ENCODE results near the gene TBL1X.
"Not testable (repeated sequence)": the region's sequence is repeated elsewhere in the genome, so short reads cannot be mapped to it uniquely, and the experiment has no call there.

TBL1X gene

DNA sequence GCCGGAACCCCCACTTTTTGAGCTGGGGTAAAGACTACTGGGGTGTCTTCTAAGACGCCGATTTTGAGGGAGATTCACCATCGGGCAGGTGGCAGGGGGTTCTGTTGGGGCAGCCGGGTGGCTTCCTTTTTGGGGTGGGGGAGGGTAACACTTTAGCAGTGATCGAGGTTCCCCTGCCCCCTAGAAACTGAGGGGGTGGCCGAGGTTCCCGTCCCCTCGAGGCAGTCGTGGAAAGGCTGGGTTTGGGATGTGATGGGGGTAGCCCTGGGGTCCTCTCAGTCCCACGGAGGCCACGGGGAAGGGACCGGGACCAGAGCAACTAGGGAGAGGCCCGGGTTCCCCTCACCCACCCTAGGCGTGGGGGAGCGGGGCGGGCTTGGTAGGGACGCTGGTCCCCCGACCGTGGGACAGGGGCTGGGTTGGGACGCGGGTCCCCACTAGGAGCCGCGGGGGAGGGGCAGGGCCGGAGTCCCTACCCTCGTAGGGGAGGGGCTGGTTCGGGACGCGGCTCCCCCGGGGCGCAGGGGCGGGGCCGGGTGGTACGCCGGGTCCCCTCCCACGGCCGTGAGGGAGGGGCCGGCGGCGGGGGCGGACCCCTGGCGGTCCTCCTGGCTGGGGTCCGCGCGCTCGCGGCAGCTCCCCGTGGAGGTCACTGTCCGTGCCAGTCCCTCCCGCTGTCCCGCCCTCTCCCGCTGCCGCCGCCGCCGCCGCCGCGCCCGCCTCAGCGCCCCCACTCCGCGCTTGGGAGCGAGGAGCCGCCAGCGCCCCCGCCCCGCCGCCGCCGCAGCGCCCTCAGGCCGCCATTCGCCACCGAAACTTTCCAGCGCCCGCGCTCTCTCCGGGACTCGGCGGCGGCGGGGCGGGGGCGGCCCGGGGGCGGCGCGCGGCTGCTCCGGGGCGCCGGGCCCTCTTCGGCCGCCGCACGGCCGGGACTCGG lies at the start of gene TBL1X:
TSS of gene TBL1X (plus strand) at position 624 of the 937 bp plus-strand sequence. CDS start 188,529 bp downstream, outside the sequence.
- DNase-seq, result peak; percentile 14

DNA sequence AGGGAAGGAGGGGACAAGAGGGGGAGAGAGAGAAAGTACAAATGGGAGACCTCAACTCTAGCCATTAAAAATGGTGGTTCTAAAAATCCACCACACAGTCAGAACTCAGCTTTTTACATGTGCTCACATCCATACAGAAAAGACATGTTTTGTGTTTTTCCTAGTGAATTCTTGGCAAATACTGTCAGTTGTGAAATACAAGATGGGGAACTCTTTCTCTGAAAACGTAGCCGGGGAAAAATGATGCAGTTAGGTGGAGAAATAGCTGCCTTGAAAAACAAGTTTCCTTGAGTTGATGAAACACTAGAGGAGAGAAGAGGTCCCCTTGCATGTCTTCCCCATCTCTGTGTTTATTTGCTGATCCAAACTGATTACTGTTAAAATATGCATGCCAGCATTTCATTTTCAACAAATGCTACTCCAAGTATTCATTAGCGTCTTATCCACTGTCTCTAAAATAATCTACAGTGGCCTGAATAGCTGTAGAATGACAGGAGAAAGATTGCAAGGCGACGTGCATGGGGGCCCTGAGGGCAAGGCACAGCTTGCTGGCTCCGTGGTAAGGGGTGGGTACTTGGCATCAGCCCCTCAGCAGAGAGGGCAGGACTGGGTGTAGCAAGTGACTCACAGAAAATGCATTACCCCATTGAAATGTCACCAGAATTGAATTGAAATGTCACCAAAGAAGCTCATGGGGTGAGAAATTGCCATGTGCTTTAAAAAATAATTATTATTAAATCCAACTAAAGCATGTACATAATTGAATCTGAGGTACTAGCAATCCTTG lies 48.1 kb upstream of the TBL1X start:
- no peak for DNase-seq

DNA sequence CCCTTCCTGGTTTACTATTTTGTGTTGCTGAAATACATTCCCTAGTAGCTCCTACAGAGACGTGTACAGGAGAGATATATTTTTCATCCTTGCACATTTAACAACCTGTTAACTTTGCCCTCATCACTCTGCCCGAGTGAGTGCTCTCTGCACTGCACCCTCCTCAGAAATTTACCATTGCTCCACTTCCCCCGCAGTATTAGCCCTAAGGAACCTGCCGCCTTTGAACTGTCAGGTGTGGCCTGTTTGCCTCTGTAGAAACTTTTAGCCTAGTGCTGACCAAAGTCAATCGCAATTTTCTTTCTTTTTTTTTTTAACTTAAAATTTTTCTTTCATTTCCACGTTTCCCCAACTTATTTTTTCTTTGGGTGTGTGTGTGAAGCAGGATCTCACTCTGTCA lies 46.6 kb upstream of the TBL1X start:
- DNase-seq, result no peak

DNA sequence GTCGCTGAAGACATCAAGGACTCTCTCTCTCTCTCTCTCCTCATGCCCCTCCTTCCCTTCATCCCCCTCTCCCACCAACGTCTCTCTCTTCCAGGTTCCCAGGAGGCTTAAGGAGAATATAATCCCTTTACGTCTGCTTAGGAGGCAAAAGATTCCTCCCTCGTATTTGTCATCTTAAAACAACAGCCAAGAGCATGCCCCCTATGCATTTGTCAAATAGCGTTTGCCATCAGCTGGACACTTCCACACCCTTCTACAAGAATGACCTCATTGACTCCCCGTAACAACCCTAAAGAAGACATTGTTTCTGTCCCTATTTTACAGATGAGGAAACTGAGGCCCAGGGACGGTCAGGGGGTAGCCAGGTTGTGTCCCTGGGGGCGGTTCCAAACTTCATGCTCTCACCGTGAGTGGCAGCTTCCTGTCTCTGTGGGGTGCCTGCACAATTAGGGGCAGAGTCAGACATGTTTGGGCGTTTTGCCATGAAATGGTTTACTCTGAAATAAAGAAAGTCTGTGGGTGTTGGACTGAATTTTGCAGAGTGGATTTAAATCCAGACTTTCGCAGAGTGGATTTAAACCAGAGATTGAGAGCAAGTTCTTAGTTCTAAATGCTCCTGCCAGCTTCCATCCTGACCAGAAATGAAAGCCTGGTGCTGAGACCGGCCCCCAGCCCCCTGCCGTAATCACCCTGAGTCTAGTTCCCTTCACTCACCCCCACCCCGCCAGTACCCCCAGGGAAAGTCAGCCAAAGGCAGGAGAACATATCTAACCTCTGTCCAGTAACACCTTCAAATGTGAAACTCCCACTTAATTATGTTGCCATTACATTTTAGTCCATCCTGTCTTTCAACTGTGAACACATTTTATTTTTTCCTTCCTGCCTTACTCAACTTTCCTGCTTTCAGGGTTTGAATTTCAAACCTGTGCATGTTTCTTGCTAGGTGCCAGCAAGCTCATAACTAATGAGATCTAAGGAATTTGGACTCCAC lies 44.3 kb upstream of the TBL1X start:
- no peak for DNase-seq

DNA sequence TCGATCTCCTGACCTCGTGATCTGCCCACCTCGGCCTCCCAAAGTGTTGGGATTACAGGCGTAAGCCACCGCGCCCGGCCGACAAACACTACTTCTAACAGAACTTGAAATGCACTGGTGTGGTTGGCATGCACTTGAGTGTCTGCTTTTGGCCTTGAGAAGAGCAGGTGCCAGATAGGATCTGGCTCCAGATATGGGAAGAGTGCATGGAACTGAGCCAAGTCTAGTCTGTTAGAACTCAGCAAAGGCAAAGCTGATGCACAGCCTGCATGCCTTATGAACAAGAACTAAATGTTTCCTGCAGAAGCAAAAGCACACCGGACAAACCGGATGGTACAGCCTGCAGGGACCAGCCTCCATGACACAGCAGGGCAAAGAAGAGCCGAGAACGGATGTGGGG lies 35.1 kb upstream of the TBL1X start:
- peak; percentile 40 for DNase-seq

DNA sequence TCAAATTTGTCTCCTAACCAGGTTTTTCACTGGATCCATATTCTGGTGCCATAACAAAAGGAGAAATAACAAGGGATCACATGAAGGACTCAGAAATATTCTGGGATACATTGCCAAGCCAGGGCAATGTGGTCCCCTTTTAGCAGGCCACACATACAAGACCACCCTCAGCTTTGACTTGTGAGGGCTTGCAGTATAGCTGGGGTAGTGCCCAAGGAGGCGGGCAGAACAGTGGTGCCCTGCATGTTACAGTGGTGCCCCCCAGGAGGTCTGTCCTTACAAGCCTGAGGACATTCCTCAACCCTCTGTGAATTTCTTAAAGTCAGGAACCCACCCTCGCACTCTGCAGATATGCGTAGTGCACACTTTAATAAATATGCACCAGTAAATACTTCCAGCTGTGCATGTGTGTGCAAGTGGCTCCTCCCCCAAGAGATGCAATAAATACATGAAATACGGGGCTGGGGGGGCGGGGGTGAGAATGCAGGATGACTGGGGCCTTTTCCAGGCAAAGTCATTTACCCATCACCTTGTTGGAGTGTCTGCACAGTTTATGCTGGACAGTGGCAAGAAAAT lies 34.4 kb upstream of the TBL1X start:
- DNase-seq, result no peak

DNA sequence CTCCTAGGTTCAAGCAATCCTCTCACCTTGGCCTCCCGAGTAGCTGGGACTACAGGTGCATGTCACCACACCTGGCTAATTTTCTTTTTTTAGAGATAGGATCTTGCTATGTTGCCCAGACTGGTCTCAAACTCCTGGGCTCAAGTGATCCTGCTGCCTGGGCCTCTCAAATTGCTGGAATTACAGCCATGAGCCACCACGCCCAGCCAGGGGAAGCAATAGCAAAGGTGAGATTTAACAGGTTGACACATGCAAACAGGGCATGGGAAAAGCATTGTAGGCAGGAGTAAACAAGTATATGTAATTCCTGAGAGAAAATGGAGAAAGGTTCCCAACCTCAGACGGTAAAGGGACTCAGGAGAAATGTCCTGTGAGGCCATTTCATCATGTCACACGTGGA lies 33.6 kb upstream of the TBL1X start:
- no peak for DNase-seq

DNA sequence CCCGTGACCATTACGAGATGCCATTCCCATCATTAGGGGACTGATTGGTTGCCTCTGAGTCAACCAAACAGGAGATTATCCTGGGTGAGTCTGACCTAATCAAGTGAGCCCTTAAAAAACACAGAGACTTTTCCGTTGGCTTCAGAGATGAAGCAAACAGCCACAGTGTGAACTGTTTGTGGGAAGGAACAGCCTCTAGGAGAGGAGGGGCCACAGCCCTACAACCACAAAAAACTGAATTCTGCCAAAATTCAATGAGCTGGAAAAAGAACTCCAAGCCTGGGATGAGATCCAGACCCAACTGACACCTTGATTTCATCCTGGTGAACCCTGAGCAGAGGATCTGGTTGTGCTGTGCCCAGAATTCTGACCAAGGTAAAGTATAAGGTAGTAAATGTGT lies 31.3 kb upstream of the TBL1X start:
- no peak for DNase-seq

DNA sequence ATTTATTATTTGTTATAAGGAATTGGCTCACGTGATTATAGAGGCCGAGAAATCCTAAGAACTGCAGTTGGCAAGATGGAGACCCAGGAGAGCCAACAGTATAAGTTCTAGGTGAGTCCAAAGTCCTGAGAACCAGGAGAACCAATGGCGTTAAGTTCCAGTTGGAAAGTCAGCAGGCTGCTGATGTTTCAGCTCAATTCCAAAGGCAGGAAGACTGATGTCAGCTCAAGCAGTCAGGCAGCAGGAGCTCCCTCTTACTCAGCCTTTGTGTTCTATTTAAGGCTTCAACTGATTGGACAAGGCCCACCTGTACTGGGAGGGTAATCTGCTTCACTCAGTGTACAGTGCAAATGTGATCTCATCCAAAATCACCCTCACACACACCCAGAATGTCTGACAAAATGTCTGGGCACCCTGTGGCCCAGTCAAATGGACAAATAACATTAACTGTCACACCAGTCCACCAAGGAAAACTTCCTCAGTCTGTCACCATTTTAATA lies 30.8 kb upstream of the TBL1X start:
- DNase-seq, result no peak

DNA sequence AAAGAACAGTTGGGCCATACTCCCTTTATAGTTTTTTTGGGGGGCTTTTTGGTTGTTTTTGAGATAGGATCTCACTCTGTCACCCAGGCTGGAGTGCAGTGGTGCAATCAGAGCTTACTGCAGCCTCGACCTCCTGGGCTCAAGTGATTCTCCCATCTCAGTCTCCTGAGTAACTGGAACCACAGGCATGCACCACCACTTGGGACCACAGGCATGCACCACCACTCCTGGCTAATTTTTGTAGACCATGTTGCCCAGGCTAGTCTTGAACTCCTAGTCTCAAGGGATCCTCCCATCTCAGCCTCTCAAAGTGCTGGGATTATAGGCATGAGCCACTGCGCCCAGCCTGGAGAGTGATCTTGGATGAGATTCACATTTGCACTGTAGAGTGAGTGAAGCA lies 29.8 kb upstream of the TBL1X start:
- DNase-seq, result not testable (repeated sequence)

DNA sequence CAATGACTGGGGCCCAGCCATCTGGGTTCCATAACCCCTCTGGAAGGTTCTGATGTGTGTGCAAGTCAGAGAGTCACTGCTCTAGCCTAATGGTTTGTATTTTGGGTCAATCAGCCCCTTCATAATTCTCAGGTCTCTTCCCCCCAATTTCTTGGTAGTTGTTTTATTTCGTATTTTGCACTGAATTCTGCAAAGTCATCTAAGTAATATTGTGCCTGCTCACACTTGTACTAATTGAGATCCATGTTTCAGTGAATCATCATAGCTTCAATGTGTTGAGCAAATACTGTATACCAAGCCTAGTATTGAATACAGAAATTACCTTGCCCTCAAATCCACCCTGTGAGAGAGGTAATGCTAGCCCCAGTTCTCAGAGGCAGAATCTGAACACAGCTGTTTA lies 28.0 kb upstream of the TBL1X start:
- no peak for DNase-seq

DNA sequence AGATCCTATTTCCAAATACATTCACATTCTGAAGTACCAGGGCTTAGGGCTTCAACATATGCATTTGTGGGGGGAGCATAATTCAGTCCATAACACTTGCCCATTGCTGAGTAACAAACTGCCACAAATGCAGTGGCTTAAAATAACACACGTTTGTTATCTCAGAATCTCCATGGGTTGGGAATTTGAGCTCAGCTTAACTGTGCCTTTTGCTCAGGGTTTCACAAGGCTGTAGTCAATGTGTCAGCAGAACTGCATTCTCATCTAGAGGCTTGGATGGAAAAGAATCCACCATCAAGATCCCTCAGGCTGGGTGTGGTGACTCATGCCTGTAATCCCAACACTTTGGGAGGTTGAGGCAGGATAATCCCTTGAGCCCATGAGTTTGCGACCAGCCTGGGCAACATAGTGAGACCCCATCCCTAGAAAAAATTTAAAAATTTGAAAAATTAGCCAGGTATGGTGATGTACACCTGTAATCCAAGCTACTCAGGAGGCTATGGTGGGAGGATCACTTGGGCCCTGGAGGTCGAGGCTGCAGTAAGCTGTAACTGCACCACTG lies 25.8 kb upstream of the TBL1X start:
- DNase-seq, result no peak

DNA sequence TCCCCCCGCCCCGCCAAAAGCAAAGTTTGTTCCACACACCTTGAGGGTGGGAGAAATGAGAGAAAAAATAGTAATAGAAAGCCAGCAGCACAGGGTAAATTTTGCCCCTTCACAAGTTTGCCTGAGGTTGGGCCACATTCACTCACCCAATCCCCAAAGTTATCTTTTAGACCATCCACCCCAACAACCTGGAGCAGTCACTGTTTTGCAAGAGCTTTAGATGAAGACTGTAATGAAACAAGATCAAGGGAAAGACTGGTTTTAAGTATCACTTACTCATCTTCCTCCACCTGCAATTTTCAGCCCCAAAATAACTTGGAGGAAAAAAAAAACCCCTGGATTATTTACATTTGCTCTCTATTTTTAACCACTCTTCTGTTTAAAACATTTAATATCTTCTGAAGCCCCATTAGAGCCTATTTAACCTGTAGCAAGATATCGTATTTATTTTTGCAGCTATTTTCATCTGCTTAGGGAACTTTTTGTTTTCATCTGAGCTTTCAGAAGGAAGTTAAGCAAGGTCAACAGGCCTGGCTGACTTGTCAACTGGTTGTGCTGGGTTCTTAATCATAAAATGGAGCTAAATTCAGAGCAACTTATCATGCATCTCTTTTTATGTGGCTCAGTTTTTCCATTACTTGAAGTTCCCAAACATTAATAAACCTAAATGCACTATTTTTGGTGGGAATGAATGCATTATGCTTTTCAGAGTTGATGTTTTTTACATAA lies 24.6 kb upstream of the TBL1X start:
- no peak for DNase-seq

DNA sequence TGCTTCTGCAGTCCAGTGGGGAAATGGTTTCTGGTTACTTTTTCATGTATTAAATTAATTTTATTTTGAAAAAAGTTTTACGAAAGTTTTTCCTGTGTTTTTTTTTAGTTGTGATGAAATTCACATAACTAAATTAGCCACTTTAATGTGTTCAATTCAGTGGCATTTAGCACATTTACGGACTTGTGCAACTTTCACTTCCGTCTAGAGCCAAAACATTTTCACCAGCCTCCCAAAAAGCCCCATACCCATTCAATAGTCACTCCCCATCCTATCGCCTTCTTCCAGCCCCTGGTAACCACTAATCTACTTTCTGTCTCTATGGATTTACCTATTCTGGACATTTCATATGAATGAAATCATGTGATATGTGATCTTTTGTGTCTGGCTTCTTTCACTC lies 22.8 kb upstream of the TBL1X start:
- no peak for DNase-seq

DNA sequence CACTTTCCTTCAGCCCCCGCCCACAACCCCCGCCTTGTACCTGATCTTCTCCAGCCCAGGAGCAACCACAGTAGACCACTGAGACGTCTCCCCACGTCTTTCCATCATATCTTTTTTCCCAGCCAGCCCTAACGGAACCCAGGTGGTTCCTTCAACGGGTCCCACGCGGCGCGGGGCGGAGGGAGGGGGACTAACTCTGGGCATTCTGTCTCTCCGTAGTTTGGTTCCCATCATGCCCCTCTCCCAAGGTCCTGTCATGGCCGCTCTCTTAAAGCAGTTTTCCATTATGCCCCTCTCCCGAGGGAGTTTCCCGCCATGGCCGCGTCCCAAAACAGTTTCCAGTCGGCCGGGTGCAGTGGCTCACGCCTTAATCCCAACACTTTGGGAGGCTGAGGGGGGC lies 21.5 kb upstream of the TBL1X start:
- no peak for DNase-seq

DNA sequence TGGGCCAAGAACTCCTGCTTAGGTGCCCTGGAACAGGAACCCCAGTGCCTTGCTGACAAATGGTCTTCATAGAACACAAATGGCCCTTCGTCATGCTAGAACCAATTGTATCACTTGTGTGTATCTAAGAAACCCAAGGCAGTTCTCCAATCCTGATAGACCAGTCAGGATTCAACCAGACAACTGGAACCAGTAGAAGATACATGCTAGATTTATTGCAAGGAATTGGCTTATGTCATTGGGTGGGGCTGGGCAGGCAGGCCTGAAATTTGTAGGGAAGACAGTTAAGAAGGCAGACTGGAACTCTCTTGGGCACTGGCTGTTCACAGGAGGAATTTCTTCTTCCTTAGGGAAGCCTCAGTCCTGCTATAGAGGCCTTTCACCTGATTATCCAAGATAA lies 17.0 kb upstream of the TBL1X start:
- no peak for DNase-seq

DNA sequence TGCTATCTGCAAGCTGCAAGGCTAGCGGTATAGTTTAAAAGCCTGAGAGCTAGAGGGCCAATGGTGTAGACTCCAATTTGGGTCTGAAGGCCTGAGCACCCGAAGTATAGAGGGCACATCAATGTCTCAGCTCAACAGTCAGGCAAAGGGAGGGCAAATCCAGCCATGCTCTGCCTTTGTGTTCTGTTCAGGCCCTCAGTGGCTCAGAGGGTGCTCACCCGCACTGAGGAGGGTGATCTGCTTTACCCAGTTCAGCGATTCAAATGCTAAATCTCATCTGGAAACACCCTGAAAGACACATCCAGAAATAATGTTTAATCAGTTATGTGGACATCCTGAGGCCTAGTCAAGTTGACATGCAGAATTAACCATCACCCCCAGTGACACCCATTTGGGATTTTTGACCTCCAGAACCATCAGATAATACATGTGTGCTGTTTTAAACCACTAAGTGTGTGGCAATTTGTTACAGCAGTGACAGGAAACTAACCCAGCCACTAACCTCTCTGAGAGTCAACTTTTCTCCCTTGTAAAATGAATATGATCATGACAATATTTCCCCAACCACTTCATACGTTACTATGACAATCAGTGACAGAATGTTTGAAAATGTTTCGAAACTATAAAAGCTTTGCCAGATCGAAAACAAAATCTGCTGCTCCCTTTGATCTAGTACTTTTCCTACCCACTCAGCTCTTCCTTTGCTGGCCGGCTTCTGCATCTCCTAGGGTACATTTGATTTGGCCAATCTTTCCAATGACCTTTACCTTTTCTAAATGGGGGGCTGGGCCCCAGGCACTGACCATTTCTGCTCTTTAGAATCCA lies 8.4 kb upstream of the TBL1X start:
- DNase-seq, result no peak

DNA sequence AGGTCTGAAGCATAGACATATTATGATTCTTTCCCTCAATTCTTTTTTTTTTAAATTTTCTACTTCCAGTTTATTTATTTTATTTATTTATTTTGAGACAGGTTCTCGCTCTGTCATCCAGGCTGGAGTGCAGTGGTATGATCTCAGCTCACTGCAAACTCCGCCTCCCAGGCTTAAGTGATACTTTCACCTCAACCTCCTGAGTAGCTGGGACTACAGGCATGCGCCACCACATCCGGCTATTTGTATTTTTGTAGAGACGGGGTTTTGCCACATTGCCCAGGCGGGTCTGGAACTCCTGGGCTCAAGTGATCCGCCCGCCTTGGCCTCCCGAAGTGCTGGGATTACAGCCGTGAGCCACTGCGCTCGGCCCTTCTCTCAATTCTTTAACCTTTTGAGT lies 6.8 kb upstream of the TBL1X start:
- DNase-seq, result not testable (repeated sequence)

DNA sequence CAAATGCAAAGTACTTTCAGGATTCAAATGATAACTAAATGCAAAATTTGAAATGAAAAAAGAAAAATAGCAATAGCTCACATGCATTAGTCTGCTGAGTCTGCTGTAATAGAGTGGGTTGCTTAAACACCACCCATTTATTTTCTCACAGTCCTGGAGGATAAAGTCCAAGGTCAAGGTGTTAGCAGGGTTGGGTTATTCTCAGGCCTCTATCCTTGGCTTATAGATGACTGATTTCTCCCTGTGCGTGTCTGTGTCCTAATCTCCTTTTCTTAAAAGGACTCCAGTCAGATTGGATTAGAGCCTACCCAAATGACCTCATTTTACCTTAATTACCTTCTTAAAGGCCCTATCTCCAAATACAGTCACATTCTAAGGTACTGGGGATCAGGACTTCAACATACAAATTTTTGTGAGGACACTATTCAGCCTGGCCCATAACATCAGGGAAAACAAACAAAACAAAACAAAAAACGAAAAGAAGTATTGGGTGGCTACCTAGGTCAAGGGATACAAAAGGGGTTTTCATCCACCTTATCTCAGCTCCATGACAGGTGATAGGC lies 6.3 kb upstream of the TBL1X start:
- no peak for DNase-seq

DNA sequence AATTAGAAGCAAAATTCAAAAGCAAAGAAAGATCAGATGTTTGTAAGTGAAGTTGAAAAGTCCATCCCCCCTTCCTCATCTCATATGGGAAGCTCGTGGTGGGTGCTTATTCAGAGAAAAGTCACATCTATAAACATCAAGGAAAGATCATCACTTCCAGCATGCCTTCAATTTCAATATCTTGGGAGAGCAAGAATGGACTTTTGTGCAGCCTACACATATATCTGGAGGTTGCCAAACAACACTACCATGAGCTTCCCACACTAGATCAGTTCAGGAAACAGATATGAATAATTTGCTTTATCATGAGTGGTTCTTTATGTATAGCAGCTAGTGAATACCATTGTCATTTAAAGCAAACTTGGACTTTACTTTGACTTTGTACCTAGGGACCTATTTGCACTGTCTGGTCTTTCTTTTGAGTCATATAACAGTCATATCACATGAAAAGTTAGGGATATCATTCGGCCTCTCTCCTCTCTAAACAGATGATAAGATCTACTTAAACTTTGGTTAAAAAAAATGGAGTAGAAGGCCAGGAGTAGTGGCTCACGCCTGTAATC lies 5.6 kb upstream of the TBL1X start:
- no peak for DNase-seq

Measured in NCI-H2171 treated with DMSO at 0.1 percent for 48 hours (cell line).